Stimulated activated CD4-positive, alpha-beta T cell treated with anti-CD3 and anti-CD28 coated beads, Interleukin-1b, Interleukin-23, amount 100 ng/mL, for 24 hours (primary cell): ENCODE results near the gene MOSPD2.

Experiments
- DNase-seq, 4 experiments: peaks; one replicate each; pipeline ENCODE4 v3.0.0-alpha.2; 2020; ENCODE audit warnings: low read depth in 4 of 4, low spot score in 1 of 4

MOSPD2 gene

DNA sequence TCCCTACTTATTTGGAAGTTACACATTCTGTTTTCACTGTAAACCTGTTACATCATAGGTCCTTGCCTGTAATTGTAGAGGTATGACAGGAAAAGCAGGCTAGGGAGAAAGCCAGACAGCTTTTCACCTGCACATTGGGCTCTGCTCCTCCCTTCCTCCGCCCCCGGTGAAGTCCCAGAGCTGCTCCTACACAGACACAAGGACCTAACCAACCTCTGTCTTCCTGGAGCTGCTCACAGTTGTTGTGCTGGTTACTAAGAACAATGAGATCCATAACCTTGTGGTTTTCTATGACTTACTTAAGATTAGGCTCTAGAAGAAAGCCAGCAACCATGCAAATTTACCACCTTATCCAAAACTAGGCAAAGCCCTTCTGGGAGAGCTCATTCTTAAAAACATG lies 40.0 kb downstream of the MOSPD2 start:
- no peak for DNase-seq

DNA sequence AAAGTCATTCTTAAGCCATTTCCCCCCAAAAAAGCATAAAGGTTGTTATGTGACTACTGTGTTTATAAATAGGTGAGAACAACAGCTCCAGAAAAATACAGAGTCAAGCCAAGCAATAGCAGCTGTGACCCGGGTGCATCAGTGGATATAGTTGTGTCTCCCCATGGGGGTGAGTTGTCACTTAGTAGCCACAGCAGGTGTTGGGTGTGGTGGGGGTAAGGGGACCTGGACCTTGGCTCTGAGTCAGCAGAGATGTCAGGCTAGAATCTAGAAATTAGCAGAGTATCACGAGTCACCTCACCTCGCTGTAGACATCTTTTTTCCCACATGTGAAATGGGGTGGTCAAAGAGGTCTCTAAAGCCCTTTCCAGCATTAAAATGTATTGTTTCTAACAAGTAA lies 42.4 kb downstream of the MOSPD2 start:
- no peak for DNase-seq

DNA sequence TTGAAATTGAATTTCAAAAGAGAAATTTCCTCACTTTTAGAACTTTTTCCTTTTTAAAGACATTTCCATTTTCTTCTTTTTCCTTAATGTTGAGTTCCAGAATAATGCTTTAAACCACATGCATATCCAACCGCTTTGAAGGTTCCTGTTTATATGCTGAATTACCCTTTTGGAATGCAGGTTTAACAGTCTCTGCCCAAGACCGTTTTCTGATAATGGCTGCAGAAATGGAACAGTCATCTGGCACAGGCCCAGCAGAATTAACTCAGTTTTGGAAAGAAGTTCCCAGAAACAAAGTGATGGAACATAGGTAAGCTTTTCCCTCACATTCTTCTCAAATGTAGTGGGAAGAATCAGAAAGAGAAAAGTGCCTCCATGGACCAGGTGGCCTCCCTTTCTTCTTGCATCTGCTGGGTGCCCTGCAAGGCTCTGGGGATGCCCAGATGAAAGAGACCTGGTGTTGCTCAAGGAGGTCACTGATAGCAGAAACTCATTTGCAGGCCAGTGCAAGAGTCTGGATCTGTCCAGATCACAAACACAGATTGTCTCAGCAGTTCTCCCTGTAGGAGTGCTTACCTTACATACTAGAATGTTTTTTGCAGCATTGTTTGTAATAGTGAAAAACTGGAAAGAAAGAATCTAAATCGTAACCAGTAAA lies 42.9 kb downstream of the MOSPD2 start:
- no peak for DNase-seq

DNA sequence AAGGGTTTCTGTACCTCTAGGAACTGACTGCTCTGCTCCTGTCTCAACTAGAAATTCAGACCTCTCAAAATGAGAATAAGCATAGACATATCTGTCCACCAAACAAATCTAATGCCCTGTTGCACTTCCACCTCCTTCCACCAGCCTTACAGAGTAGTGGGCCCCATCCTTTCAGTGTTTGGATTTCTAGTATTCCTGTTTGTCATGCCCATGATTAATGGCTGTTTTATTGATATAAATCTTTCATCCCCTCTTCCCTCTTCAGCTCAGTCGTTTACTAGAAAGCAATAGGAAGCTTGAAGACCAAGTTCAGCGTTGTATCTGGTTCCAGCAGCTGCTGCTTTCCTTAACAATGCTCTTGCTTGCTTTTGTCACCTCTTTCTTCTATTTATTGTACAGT lies 46.2 kb downstream of the MOSPD2 start:
- DNase-seq: no peak

DNA sequence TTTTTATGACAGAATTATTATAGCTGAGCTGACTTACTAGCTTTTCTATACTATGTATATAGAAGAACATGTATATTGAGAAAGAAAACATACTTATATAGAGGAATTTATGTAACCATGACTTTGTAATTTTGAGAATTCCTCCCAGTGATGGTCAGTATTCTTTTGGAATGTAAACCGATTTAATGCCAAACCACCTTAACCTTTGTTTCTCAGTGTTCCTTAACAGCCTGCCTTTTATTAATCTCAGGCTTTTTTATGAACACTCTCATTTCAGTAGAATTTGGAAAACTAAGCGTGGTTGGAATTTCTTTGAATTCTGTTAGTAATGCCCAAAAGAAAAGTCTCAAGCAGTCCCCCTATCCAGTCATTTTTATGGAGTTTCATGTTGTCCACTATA lies 47.0 kb downstream of the MOSPD2 start:
- no peak for DNase-seq

DNA sequence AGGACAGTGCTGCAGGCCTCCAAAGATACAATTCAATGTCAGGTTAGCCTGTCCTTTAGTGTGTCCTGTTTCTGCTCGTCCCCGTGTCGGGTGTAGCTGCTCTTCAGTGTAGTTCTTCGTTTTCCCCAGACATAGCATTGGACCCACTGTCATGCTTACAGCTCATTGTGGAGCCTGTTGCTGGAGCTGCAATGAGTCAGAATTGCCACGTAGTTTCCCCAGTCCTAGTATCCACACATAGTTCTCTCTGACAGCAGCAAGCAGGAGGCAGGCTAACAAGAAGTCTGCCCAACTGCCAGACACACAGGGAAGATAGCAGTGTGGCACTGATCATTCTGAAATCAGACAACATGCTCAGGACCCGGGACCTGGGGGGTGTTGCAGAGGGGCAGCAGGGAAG lies 49.2 kb downstream of the MOSPD2 start:
- no peak for DNase-seq

DNA sequence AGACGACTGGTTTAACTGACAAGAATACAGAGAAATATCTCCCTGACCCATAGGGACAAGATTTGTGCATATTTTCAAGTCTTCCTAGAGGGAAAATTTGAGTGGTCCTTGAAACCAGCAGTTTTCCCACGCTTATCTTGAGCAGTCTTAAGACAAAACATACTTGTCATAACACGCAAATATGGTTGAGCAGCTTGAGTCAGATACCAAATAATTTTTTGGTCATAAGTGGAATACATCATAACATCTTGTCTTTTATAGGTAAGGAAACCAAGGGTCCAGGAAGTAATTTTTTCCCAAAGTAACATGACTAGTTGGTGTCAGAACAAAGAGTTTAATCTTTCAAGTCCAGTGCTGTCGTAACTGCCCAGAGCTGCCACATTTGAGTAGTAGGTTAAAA lies 50.5 kb downstream of the MOSPD2 start:
- no peak for DNase-seq

DNA sequence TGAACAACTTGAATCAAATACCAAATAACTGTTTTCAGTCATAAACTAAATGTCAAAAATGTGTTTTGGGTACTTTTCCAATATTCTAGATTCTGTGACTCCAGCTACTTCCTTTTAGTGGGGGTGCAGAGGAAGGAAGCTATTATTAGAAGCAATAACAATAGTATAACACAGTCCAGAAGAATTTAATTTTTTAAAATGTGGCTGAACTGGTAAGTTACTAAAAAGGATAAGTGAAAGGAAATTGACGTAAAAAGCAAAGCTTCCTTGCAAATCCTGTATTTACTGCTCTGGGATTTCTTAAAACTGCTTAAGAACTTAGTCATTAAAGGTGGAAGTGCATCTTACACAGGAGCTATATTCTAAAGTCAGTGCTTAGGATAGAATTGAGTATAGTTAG lies 53.2 kb downstream of the MOSPD2 start:
- DNase-seq: no peak

DNA sequence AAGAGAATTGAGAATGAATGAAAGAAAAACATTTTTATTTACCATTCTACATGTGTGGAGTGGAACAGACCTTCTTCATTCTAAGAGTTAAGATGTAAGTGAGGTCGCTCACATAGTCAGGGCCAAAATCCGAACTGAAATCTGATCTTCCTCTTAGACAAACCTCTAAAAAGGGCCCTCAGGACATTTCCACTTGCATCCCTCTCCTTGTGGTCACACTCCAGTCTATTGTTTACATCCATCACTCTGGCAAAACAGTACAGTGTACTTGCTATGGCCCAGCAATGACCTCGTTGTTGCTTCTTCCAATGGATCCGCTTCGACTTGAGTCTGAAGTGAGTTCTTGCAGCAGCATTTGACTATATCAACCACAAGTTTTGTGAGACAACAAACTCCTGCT lies 54.2 kb downstream of the MOSPD2 start:
- DNase-seq: no peak

DNA sequence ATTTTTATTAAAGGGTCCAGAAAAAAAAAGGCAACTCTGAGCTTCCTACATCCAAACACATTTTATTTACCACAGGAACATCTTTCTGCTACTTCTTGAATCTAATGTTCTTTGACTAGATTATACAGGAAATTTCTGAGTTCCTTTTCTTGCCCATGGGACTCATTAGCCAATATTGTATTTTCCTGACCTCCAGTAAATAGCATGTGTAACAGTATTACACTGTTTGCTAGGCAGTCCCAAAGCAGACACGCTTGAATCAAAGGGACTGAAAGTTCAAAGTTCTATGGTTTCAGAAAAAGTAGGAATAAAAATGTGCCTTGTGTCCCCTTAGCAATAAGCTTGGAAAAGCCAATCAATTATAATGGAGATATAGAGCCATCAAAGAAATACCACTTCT lies 57.4 kb downstream of the MOSPD2 start:
- DNase-seq: no peak

DNA sequence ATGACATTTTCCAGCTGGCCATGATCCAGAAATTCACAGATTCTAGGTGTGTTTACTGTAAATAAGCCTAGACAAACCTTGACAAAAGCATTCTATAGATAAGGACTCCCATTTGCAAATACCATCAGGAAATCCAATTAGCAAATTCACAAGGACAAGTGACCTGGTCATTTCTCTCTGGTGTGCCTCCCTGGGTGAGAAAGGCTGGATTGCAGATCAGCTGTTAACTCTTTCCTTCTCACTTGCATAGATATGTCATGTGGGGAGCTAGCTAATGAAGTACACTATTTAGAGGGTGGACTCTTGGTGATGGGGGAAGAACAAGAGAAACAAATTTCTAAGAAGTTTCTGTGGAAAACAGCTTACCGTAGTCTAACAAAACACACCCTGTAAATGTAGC lies 58.9 kb downstream of the MOSPD2 start:
- no peak for DNase-seq

DNA sequence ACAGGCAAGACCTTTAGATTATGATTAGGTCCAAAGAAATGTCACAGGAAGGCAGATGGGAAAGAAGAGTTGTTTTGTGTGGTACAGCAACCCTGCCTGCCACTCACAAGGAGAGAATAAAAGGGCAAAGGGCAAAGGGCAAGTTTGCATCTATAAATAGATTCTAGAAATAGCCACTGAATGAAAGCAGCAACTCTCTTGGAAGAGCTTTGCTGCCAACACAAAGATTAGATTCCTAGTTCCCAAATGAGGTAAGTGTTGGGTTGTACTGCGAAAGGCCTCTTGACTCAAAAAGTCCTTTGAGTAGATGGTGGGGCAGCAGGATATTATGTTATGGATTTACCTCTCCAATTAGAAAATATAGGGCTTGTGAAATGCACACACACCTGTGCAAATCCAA lies 61.2 kb downstream of the MOSPD2 start:
- no peak for DNase-seq

DNA sequence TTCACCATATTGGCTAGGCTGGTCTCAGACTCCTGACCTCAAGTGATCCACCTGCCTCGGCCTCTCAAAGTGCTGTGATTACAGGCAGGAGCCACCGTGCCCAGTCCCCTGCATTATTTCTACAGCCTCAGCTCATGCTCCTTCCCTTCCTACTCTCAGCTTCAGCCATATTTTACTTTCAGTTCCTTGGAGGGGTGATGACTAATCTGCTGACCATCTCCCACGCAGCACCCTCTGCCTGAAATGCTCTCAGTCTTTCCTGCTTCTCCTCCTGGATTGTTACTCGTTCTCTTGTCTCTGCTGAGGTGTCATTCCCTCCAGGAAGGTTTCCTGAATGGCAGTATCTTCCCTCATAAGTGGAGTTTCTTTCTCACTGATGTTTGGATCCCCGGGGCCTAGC lies 63.3 kb downstream of the MOSPD2 start:
- DNase-seq: no peak

DNA sequence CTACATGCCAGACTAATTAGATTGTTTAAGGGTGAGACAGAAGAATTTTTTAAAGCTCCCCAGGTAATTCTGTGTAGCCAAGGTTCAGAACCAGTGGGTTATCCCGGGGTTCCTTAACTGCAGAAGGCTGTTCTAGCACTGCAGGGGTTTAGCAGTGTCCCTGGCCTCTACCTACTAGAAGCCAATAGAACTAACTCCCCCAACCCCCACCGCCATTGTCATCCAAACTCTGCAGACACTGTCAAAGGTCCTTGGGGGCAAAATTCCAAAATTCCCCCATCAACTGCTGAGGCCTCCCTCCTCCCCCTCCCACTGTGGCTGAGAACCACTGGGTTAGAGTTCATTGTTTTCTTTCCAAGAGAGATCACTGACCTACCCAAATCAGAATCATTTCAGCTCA lies 66.4 kb downstream of the MOSPD2 start:
- no peak for DNase-seq

DNA sequence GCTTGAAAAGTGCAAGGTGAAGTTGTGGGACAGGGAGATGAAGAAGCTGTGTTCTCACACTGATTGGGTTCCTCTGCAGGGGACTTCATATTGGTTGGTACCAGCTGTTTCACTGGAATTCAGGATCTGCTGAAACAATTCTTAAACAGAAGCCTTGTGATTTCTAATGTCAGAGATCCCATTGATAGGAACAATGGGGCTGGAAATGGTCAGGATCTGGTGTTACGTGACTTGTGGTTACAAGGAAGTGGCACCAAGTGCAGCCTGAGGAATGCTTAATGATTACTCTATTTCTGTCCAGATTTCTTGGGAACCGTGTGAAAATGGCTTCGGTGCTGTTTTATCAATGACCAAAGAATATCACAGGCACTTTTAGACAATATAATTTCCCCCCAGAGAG lies 68.1 kb downstream of the MOSPD2 start:
- no peak for DNase-seq

DNA sequence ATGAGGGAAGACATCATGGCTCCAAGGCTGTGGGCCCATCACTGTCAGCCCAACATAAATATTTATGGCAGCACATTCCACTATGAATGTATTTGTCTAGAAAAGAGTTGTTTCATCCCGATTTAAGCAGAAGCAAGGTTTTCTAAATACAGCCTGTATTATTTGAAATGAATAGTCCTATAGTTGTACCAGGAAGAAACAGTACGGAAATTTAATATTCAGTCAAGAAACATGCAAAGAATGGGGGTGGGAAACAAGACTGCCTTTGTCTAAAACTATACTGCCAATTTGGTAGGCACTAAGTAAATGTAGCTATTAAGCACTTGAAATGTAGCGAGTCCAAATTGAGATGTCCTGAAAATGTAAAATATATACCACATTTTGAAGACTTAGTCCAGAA lies 69.1 kb downstream of the MOSPD2 start:
- no peak for DNase-seq

DNA sequence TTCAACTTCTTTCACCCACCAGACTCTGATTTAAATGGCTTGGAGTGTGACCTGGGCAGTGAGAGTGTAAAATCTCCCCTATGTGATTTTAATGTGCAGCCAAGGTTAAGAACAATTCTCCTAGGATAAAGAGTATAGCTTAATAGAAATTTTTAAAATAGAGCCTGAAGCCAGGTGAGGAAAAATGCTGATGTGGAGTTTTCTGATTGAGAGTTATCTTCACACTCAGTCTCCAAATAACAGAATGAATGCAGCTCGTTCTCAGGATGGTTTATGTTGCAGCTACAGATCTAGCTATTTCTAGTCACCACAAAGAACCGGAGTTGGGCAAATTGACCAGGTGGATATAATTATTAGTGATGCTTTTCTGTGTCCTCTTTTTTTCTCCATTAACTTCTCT lies 70.7 kb downstream of the MOSPD2 start:
- no peak for DNase-seq

DNA sequence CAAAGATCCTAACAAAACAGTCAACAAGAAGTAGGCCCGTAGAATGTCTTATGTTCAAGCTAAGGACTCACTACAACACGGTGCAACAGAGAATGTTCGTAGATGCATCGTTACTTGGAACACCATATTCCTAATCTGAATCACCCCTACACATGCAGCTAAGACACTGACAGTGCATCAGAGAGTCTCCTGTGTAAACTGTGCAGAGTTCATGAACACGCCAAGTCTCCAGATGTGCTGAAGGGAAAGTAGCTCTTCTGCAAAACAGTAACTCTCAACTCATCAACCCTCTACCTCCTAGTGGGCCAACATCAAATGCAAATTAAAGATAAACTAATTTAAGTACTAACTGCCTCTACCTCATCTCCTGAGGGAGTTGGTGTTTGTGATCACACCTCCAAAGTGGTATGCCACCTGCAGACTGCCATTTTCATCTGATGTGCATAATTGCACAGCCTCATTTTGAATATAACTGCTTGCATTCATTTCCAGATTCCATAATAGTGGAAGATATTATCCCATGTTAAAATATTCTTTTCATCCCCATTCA lies 73.5 kb downstream of the MOSPD2 start:
- no peak for DNase-seq

DNA sequence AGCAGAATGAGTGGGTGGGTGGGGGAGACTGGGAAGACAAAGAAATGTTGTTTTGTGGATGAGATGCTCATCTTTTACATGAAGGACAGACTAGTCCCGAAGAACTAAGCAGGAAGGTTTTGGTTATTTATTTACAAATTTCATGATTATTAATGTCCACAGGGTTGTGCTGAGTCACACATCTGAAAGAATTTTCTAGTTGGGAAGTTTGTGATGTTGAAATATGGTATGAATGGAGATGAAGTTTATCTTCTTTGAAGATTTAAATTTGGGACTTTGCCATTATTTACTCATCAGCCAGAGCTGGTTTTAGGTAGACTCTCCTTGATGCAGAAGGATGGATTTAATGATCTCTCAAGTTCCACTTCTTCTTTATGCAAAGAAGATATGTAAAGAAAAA lies 75.5 kb downstream of the MOSPD2 start:
- no peak for DNase-seq

DNA sequence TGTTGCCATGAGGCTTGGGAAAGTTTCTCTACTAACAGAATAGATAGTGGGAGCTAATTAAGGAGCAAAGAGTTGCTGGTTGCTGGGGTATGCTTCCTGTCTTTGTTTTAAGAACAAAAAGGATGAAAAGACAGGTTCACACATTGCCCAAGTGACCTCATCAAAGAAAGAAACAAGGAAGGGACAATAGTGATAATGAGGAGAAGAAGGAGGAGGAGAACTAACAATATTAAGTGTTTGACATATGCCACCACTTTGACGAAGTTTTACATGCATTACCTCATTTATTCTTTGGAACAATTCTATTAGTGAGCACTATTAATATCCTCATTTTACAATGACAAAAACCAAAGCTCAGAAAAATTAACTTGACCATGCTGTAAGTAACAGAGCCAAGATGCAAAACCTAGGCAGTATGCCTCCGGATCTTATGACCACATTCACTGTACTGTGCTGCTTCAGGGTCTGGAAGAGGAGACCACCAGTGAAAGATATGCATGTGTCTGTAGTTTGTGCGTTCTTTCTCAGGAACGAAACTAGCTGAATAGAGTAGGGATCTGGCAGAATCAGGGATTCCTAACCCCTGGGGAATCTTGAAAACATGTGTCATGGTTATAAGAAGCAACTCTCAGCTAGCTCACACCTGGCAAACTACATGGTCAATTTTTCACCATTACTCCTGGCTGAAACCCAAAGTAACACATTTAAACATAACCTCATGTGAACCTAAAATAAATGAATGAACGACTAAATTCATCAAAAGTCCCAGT lies 83.8 kb downstream of the MOSPD2 start:
- no peak for DNase-seq

DNA sequence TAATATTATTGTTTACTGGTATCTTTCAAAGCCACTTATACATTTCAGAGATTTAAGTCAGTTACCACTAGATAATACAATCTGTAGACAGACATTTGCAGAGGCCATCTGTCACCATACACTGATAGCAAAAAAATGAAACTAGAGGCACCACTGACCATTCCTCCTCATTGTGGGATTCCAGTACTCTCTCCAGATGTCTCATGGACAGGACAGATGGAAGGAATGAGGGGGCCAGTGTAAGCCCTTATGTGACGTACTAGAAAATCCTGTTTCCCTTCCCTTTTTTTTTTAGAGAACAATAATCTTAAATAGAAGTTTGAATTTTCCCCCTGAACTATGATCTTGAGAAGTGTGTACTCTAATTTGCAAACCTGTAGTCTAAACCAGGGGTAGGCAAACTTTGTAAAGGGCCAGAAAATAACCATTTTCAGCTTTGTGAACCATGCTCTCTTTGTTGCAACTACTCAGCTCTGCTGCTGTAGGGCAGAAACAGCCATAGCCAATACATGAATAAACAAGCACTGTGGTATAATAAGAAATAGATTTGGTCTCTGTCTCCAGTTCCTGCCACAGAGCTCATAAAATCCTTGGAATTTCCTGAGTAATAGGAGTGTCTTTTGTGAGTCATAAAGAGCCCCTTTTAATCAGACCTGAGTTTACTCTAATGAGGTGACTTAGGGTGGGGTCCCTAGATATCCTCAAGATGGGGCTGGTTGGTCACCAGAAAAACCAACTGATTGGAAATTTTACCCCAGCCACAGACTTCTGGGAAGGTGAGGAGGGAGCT lies 90.4 kb downstream of the MOSPD2 start:
- no peak for DNase-seq

DNA sequence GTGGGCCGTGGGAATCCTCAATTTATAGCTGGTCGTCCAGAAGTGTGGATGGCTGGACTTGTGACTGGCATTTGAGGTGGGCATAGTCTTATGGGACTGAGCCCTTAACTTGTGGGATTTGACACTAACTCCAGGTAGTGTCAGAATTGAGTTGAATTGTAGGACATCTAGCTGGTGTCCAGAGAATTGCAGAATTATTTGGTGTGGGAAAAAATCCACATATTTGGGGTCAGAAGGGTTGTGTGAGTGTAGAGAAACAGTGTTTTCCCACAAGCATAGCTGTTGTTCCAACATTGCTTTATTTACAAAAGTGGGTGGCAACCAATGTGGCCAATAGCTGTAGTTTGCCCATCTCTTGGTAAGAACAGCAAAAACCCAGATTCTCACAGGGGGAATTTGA lies 91.3 kb downstream of the MOSPD2 start:
- DNase-seq: no peak
